Medulla oblongata (tissue), 1 donor: Measurements from ENCODE around the gene LRRC45.
"Not testable (repeated sequence)": the region's sequence is repeated elsewhere in the genome, so short reads cannot be mapped to it uniquely, and the experiment has no call there.

Experiments used
- DNase-seq: peaks from one replicate; pipeline ENCODE4 v3.0.0-alpha.2; 2015; ENCODE audit errors: extremely low spot score

The LRRC45 gene

GRCh38 chr17:82022981-82023446, at the start of gene LRRC45:
TSS of gene LRRC45 (plus strand) at chr17:82023305. CDS start at chr17:82023644, 339 bp downstream.
- peak; percentile 99 for DNase-seq

GRCh38 chr17:81973432-81973831, 49.7 kb upstream of the LRRC45 start:
- DNase-seq = no peak

GRCh38 chr17:81976332-81977210, 46.5 kb upstream of the LRRC45 start:
- peak; percentile 11 for DNase-seq

GRCh38 chr17:81977211-81977808, 45.8 kb upstream of the LRRC45 start, which contains the start of gene ASPSCR1:
TSS of gene ASPSCR1 (plus strand) at chr17:81977629. CDS start at chr17:81977647, 18 bp downstream.
- DNase-seq = peak; percentile 90

GRCh38 chr17:81978524-81979298, 44.4 kb upstream of the LRRC45 start:
- no peak for DNase-seq

GRCh38 chr17:81980122-81980521, 43.0 kb upstream of the LRRC45 start:
- no peak for DNase-seq

GRCh38 chr17:81980707-81981343, 42.3 kb upstream of the LRRC45 start:
- no peak for DNase-seq

- DNase-seq = not testable (repeated sequence)
Measured at GRCh38 chr17:81981511-81981910, 41.6 kb upstream of the LRRC45 start.

- DNase-seq = no peak
Measured at GRCh38 chr17:81983011-81983638, 40.0 kb upstream of the LRRC45 start.

- no peak for DNase-seq
Measured at GRCh38 chr17:81983639-81984373, 39.3 kb upstream of the LRRC45 start.

- DNase-seq = no peak
Measured at GRCh38 chr17:81984773-81985410, 38.2 kb upstream of the LRRC45 start.

- DNase-seq = no peak
Measured at GRCh38 chr17:81986606-81987005, 36.5 kb upstream of the LRRC45 start.

GRCh38 chr17:81987161-81987770, 35.8 kb upstream of the LRRC45 start:
- no peak for DNase-seq

- no peak for DNase-seq
Measured at GRCh38 chr17:81990836-81991683, 32.0 kb upstream of the LRRC45 start.

- peak; percentile 75 for DNase-seq
Measured at GRCh38 chr17:81991684-81992305, 31.3 kb upstream of the LRRC45 start.

- DNase-seq = no peak
Measured at GRCh38 chr17:81992306-81993102, 30.6 kb upstream of the LRRC45 start.
